GM23248 (cell line): ENCODE data around the gene PLCG1.

Experiments used
- EZH2 ChIP-seq: fragments of 200-600 bp; sonication (generic); IDR thresholded peaks from 2 replicates; pipeline ENCODE4 v1.6.1; 2018; ENCODE audit warnings: antibody characterized with exemption, mild to moderate bottlenecking; ENCODE audit not compliant: insufficient read depth, poor library complexity, severe bottlenecking
- EZH2phosphoT487 ChIP-seq: fragments of 200-600 bp; sonication (generic); IDR thresholded peaks from 2 replicates; pipeline ENCODE4 v1.6.1; 2018; ENCODE audit warnings: antibody characterized with exemption, moderate library complexity, mild to moderate bottlenecking, low read depth; ENCODE audit not compliant: insufficient read depth

DNA sequence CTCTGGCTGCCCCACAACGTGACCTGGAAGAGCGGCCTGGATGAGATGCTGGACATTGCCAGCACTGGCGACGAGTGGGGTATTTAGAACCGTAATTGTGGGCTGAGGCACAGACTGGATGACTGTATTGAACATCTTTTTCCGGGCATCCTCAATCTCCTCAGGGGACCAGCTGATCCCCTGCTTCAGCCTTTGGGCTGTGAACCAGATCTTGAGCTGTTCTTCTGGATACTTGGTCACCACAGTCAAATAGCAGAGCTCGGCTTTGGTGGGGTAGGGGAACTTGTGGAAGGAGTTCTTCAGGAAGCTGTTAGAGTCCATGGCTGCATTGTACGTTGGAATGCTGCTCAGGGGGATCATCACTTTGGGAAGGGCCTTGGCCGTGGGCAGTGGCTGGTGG lies 66.3 kb downstream of the PLCG1 start:
- no peak for TF ChIP-seq EZH2
- no peak for TF ChIP-seq EZH2phosphoT487
